ENCODE measurements around the gene CD63.
A peak's percentile ranks its signal among the peaks of the same experiment; 100 is the strongest.

CD63 gene

GRCh38 chr12:55741931-55742680 lies 13.3 kb upstream of the CD63 start:
- no peak for DNase-seq (ENCODE audit: low read depth in 1 of 2, low spot score in 1 of 2)

- DNase-seq (ENCODE audit: low read depth in 1 of 2, low spot score in 1 of 2), result no peak
These were observed 10.2 kb upstream of the CD63 start for GRCh38 chr12:55739025-55739378.

GRCh38 chr12:55738123-55739024 lies 9.6 kb upstream of the CD63 start:
- peak; percentile 49 to 84 for DNase-seq (ENCODE audit: low read depth in 1 of 2, low spot score in 1 of 2)

- no peak for DNase-seq (ENCODE audit: low read depth in 1 of 2, low spot score in 1 of 2)
These were observed 8.8 kb upstream of the CD63 start for GRCh38 chr12:55737581-55738122.

- no peak for DNase-seq (ENCODE audit: low read depth in 1 of 2, low spot score in 1 of 2)
These were observed 8.2 kb upstream of the CD63 start for GRCh38 chr12:55736780-55737580.

- no peak for DNase-seq (ENCODE audit: low read depth in 1 of 2, low spot score in 1 of 2)
These were observed 7.3 kb upstream of the CD63 start for GRCh38 chr12:55736076-55736475.

GRCh38 chr12:55734595-55734994 lies 5.8 kb upstream of the CD63 start:
- no peak for DNase-seq (ENCODE audit: low read depth in 1 of 2, low spot score in 1 of 2)

GRCh38 chr12:55733858-55734257 lies 5.0 kb upstream of the CD63 start:
- DNase-seq (ENCODE audit: low read depth in 1 of 2, low spot score in 1 of 2), result no peak

- DNase-seq (ENCODE audit: low read depth in 1 of 2, low spot score in 1 of 2), result no peak
These were observed 4.3 kb upstream of the CD63 start for GRCh38 chr12:55733021-55733555.

- no peak for DNase-seq (ENCODE audit: low read depth in 1 of 2, low spot score in 1 of 2)
These were observed 3.5 kb upstream of the CD63 start for GRCh38 chr12:55732288-55732687.

- DNase-seq (ENCODE audit: low read depth in 1 of 2, low spot score in 1 of 2), result no peak
These were observed 1.3 kb upstream of the CD63 start for GRCh38 chr12:55729819-55730818.

GRCh38 chr12:55728186-55728938 lies 447 bp downstream of the CD63 start:
- DNase-seq (ENCODE audit: low read depth in 1 of 2, low spot score in 1 of 2), result no peak

GRCh38 chr12:55727643-55728185 lies 1.1 kb downstream of the CD63 start:
- DNase-seq (ENCODE audit: low read depth in 1 of 2, low spot score in 1 of 2), result no peak

- DNase-seq (ENCODE audit: low read depth in 1 of 2, low spot score in 1 of 2), result no peak
These were observed 1.8 kb downstream of the CD63 start for GRCh38 chr12:55726971-55727370.

GRCh38 chr12:55725556-55725955 lies 3.3 kb downstream of the CD63 start:
- no peak for DNase-seq (ENCODE audit: low read depth in 1 of 2, low spot score in 1 of 2)

- DNase-seq (ENCODE audit: low read depth in 1 of 2, low spot score in 1 of 2), result no peak
These were observed 3.9 kb downstream of the CD63 start for GRCh38 chr12:55724940-55725309.

- DNase-seq (ENCODE audit: low read depth in 1 of 2, low spot score in 1 of 2), result no peak
These were observed 4.4 kb downstream of the CD63 start for GRCh38 chr12:55724226-55724939.

- no peak for DNase-seq (ENCODE audit: low read depth in 1 of 2, low spot score in 1 of 2)
These were observed 5.1 kb downstream of the CD63 start for GRCh38 chr12:55723516-55724225.
